ENCODE results near the gene GNG7.
"Not testable (repeated sequence)": the region's sequence is repeated elsewhere in the genome, so short reads cannot be mapped to it uniquely, and the experiment has no call there.

GRCh38 chr19:2493448-2493847 lies 209.0 kb downstream of the GNG7 start:
- not testable (repeated sequence) for TF ChIP-seq EZH2 (IDR thresholded peaks at IDR 0.05; ENCODE audit: low read length, unreplicated experiment); CTCF (conservative IDR thresholded peaks at IDR 0.05; ENCODE audit: low read depth, low read length); EZH2phosphoT487 (IDR thresholded peaks at IDR 0.05; ENCODE audit: borderline replicate concordance, low read length)
